ENCODE results near the gene SDR42E1. TPM values are rescaled to one million over a fixed set of nuclear protein-coding genes. Genes with fewer than 3 reads are reported as not detected.
"Not testable (repeated sequence)": the region's sequence is repeated elsewhere in the genome, so short reads cannot be mapped to it uniquely, and the experiment has no call there.

SDR42E1 gene
- total RNA-seq, 1 donor from 2014 or later = 0.77 TPM

DNA sequence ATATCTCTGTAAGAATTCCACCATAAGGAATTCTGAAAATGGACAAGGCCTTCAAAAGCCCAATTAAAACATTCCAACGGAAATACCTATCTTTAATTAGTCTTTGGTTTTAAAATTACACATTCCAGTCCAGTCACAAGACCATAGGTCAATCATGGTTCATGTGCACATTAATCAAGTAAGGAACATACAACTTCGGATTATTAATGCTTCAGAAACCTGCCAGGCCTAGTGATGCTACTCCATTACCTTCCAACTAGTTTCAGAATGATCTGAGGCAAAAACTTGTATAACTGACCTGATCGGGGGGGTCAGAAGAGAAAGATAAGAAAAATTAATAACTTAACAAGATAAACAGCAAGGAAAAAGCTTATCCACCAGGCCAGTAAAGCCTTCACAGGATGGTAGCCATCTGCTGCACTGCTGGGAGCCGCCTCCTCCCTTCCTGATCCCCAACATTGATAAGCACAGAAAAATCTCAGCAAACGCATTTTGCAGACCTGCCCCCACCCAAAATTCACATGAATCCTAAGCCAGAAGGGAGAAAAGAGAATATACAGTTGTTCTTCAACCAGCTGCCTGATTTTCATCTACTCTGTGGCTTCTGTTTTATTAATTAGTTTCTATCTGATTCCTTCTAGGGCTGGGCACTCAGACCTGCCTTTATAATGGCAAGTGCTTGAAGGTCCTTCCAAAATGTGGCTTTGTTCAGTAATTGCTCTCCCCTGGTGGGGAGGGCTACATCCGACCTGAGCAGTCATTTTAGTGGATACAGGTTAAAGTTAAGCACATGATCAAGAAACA lies 6.0 kb downstream of the SDR42E1 start:
- DNase-seq (ENCODE audit: low spot score) = no peak

DNA sequence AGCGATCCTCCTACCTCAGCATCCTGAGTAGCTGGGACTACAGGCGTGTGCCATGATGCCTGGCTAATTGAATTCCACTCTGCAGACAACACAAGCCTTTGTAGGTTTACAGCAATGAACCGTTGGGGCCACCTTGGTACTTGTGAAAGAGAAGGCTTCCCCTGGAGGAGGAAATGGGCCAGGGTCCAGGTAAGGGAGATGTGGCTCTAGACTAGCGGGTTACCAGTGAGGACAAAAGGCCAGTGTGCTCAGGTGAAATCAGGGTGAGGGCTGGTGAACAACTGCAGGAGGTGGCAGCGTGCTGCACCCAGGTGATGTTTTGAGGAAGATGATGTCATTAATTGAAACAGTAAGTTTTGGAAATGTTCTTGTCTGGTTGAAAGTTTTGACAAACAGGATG lies 6.7 kb downstream of the SDR42E1 start:
- no peak for DNase-seq (ENCODE audit: low spot score)

DNA sequence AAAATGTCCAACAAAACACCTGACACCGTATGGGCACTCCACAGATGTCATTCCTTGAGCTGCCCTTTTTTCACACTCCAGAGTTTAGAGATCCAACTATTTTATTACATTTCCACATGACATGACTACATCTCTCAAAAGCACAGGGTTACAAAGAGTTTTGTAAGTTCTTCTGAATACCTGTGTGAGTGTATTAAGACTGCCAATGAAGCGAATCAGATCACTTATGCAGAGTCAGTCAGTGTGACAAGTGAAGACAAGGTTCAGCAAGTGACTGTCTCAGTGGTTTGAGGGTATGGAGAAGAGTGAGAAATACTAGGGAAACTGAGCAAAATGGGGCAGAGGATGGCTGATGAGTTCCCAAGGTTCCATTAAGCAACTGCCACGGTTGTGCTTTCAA lies 8.4 kb downstream of the SDR42E1 start:
- DNase-seq (ENCODE audit: low spot score) = no peak

DNA sequence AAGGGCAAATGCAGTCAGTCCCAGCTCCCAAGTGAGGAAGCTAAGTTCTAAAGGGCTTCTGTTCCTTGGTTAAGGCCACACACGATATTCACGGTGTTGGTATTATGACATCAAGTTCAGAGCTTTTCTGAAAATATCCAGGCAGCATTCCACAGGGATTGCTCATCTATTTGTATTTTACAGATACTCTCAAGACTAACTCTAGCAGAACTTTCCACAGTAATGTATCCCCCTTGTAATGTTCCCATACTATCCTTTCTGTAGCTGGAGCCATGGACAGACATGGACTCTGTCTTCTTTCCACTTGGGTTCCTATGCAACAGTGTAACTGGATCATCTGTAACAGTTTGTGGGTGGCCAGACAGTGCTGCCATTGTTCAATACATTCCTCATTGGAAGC lies 13.5 kb downstream of the SDR42E1 start:
- DNase-seq (ENCODE audit: low spot score) = no peak

DNA sequence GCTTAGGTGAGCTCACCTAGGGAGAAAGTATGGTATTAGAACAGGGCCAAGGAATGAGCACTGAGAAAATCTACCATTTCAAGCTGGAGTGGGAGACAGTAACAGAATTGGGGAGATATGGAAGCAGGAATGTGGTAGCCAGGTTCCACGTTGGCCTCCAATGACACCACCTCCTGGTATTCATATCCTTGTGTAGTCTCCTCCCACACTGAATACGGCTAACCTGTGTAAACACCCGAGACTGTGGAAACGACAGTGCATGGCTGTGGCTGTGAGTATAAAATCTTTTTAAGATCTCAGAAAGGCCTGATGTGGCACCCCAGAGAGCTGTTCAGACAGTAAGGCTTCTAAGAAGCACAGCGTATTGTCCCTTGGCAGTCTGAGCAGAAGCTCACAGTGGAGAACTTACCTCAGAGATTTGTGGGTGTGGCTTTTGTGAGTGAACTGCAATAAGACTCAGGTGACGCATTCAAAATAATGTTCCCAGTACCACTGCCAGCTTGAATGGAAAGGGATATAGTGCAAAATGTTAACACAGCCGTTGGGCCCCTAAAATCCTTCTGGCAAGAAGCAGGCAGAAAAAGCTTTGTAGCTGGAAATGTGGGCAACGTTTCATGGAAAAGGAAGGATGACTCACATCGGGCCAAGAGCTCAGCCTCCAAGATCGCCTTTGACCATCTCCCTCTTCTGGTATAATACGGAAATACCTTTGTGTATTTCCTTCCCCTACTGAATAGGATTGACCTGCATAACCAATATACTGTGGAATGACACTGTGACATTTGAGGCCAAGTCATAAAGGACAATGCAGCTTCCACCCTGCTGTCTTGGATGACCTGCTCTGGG lies 14.4 kb downstream of the SDR42E1 start:
- no peak for DNase-seq (ENCODE audit: low spot score)

DNA sequence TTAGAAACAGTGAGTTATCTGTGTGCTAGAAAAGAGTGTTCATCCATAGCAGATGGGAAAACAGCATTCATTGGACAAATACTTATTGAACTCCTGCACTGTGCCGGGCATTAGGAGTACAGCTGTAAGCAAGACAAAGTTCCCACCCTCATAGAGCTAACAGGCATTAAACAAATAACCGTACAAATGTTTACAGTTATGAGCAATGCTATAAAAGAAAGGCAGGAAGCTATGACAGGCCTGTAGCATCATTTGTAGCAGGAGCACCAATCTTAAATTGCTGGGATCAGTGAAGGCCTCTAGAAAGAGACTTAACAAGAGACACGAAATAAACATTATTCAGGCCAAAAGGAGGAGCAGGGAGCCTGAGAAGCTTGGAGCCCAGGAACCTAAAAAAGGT lies 15.6 kb downstream of the SDR42E1 start:
- DNase-seq (ENCODE audit: low spot score) = no peak

DNA sequence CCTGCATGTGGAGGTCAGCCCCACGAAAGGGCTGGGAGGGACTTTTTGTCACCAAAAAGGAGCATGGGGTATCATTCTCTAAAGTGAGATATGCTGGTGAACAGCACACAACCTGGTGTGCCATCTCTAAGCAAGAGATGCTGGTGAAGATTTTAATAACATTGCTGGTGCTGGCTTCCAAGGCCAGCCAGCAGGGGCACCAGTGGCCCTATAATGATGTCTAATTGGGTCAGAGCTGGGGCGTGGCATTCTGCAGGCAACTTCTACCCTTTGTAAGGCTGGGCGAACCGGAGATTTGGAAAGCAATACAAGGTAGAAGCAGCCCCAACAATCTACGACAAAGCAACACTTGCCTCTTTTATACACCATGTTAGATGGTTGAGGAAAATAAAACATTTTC lies 16.8 kb downstream of the SDR42E1 start:
- DNase-seq (ENCODE audit: low spot score) = no peak

DNA sequence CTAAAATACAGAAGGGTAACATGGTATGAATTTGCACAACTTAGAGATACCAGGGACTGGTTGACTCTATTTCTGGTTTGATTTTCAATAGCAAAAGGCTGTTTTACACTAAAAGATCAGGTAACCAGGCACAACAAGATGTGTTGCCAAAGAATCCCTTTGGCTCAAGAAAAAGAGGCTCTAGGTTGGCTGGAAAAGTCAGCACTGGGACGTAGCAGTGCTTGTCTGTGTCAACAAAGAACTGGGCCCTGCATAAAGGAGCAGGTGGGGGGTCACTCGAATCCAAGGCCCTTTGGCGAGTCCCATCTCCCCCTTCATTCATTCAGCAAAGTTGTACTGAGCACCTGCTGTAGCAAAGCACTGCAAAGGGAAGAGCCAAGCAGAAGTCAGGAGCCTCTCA lies 18.4 kb downstream of the SDR42E1 start:
- no peak for DNase-seq (ENCODE audit: low spot score)

DNA sequence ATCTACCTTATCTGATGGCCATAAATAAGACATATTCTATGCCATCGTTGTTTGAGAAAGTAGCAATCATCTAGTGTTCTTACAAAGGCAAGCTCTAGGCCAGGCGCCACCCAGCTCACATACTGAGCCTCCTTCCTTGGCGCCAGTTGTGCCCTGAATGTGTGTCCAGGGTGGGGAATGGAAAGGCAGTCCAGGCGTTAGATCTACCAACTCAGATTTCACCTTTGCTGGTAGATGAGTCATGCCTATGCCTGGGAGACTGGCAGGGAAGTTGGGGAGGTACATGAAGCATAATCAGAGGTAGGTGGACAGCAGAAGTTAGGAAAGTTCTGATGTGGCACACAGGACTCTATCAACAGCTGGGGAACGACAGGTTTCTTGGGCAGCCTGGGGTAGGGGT lies 23.6 kb downstream of the SDR42E1 start:
- no peak for DNase-seq (ENCODE audit: low spot score)

DNA sequence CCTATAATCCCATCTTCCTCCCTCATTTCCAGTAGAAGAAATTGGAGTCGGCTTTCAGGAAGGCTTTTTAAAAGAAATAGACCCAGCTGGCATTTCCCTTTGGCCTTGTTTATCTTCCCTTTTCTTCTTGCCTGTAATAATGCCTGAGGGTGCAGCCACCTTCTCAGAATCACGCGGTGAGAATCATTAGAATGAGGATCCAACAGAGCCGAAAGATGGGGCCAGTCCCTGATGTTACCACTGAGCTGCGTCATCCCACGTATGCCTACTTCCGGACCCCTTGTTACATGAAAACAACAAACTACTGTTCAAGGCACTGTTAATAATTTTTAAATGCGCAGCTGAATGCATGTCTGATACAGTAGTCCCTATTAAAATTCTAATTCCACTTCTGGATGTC lies 24.1 kb downstream of the SDR42E1 start:
- no peak for DNase-seq (ENCODE audit: low spot score)

DNA sequence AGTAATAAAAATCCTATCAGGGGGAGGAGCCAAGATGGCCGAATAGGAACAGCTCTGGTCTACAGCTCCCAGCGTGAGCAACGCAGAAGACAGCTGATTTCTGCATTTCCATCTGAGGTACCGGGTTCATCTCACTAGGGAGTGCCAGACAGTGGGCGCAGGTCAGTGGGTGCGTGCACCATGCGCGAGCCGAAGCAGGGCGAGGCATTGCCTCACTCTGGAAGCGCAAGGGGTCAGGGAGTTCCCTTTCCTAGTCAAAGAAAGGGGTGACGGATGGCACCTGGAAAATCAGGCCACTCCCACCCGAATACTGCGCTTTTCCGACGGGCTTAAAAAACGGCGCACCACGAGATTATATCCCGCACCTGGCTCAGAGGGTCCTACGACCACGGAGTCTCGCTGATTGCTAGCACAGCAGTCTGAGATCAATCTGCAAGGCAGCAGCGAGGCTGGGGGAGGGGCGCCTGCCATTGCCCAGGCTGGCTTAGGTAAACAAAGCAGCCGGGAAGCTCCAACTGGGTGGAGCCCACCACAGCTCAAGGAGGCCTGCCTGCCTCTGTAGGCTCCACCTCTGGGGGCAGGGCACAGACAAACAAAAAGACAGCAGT lies 33.8 kb downstream of the SDR42E1 start:
- DNase-seq (ENCODE audit: low spot score) = not testable (repeated sequence)

DNA sequence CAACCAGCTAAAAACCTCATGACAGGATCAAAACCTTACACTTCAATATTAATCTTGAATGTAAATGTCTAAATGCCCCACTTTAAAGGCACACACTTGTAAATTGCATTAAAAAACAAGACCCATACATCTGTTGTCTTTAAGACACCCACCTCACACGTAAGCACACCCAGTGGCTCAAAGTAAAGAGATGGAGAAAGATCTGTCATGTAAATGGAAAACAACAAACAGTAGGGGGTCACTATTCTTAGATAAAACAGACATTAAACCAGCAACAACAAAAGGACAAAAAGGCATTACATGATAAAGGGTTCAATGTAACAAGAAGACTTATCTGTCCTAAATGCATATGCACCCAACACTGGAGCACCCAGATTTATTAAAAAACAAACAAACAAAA lies 35.6 kb downstream of the SDR42E1 start:
- no peak for DNase-seq (ENCODE audit: low spot score)

DNA sequence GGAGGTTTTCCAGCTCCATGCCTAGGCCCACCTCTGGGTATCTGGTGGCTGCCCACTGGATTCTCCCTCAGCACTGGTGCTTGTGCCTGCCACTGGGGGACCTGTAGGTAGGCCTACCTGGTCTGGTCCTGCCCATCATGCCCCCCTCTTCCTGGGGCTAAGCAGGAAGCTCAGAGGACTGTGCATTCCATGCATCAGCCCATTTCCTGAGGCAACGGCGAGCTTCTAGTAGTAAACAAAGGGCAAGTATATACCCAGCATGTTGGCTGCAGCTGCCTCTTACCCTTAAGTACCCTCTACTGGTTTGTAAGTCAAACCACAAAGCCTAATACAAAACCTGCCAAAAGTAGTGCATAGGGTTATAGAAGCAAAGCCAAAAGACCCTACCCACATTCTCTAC lies 37.5 kb downstream of the SDR42E1 start:
- DNase-seq (ENCODE audit: low spot score) = no peak

DNA sequence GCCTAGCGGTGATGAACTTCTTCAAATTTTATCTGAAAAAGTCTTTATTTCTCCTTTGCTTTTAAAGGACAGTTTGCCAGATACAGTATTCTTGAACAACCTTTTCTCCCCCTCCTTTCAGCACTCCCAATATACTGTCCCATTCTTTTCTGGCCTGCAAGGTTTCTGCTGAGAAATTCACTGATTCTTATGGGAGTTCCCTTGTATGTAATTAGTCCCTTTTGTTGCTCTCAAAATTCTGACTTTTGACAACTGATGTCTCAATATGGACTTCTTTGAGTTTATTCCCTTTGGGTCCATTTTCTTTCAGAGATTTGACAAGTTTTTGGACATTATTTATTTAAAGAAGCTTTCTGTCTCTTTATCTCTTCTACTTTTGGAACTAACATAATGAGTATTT lies 39.4 kb downstream of the SDR42E1 start:
- DNase-seq (ENCODE audit: low spot score) = no peak

DNA sequence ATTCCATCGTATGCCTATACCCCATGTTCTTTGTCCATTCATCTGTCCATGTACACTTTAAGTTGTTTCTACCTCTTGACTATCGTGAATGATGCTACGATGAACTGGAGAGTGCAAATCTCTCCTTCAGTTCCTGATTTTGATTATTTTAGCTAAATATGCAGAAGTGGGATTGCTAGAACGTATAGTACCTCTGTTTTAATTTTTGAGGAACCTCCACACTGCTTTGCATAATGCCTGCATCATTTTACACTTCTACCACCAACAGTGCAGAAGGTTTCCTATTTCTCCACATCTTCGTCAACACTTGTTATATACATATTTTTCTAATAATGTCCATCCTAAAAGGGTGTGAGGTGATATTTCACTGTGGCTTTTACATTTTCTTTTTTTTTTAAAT lies 43.9 kb downstream of the SDR42E1 start:
- no peak for DNase-seq (ENCODE audit: low spot score)

DNA sequence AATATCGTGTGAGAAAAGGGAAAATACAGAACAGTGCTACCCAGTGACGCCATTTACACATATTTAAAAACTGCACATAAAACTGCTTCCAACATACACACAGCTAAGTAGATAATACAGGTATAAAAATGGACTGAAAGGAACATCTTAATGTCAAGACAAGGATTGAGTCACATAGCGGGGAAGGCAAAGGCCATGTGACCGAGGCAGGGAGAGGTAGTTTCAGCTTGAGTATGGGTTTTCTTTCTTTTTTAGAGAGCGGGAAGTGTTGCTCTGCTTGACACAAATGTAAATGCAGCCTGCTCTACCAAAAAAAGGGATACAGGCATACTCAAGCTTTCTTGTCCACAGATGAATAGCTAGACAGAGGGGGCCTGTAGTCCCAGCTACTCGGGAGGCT lies 46.5 kb downstream of the SDR42E1 start:
- DNase-seq (ENCODE audit: low spot score) = no peak

DNA sequence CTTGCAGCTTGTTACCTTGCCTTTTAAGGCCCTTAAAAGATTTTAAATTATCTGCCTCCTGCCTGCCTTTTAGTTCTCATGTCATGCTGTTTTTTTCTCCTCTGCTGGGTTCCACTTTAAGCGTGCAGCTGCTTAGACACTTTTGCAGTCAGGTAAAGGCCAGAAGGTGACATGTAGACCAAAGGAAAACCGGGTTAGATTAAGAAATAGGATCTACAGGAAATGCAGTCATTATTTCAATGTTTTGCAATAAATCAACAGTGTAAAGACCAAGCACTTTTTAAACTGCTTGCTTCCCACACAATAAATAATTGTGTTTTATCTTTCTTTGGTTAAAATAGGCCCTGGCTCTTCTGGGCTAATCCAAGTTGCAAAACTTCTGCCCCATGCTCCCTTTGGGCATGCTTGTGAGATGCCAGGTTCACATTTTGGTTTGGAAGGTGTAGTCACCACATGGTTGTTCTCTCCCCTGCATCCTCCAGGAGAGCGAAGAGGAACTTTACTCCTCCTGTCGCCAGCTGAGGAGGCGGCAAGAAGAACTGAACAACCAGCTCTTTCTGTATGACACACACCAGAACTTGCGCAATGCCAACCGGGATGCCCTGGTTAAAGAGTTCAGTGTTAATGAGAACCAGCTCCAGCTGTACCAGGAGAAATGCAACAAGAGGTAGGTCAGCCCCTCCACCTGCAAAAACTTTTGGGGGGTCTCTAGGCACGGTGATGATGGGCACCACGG lies 54.9 kb downstream of the SDR42E1 start:
- no peak for DNase-seq (ENCODE audit: low spot score)

DNA sequence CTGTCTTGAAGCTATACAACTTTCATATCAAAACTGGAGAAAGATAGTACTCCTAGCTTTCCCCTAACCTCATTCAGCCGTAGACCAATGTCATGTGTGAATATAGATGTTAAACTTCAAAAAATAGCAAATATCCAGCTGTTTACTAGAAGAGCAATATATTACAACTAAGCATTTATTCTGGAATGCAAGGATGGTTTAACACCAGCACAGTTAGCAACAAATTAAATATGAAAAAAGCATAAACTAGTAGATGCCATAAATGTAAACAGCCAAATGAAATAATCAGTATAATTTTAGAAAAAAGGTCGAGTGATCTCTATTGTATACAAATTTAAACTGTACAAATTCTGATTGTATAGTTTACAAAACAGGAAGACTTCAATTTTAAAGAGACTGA lies 59.7 kb downstream of the SDR42E1 start:
- no peak for DNase-seq (ENCODE audit: low spot score)

DNA sequence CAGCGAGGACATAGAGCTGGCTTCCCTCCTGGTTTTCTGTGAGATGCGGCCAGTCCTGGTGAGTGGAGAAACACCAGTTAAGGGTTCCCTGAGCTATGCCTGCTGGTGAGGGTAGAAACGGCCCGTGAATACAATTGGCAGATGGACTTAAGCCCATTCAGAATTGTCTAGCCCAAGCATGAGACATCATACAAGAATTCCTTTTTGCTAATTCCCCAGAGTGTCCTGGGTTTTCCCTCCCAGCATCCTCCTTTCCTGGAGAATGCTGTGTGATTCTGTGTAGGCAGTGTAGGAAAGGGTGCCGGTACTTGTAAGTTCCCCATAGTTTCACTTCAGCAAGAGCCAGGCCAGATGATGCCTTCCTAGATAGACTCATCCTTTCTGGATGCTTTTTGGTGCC lies 65.1 kb downstream of the SDR42E1 start:
- DNase-seq (ENCODE audit: low spot score) = no peak

DNA sequence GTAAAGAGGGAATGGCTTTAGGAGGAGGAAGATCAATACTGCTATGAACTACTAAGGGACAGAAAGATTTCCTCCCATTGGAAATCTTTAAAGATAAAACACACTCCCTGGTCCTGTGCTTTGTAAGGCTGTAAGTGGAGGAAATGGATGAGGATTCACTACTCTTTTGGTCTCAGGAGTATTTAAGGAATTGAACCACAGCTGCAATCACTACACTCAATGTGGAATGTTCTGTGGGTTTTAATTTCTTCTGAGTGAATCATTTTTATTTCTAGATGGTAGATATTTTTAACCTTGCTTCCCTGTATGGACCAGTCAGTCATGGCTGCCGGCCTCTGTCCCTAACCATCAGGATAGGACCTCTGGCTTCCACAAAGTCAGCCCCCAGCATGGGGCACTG lies 65.6 kb downstream of the SDR42E1 start:
- no peak for DNase-seq (ENCODE audit: low spot score)

DNA sequence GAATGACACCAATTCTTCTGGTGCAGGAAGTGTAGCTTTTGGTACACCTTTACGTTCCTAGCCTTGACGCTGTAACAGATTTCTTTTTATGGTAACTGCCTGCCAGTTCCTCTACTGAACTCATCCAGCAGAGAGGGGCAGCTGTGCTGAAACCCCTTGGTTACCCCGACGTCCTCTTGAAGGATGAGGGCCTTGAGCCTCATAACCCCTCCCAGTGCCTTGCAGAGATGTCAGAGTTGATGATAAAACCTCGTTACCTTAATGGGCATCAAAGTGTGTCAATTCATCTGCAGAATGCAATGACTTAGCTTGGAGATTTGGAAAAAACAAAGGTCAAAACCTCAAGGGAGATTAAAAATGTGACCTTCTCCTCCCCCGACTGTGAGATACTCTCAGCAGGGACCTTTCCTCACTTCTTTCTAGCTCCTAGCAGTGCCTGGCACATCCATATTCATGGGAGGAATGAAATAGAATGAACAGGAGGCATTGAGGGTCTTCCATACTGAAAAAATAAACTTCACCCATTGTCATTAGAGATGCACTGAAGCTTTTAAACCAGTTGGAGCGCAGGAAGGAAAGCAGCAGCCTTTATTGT lies 69.2 kb downstream of the SDR42E1 start:
- no peak for DNase-seq (ENCODE audit: low spot score)
